Effector CD4-positive, alpha-beta T cell (primary cell): ENCODE results near the gene AUH.
"Not testable (repeated sequence)": the region's sequence is repeated elsewhere in the genome, so short reads cannot be mapped to it uniquely, and the experiment has no call there.

Source experiments
- DNase-seq: peaks from one replicate; pipeline ENCODE4 v3.0.0-alpha.2; 2020
- total RNA-seq: gene quantifications from one replicate; lab custom pipeline; 2026; lab: John Stamatoyannopoulos, UW

The AUH gene, protein sequence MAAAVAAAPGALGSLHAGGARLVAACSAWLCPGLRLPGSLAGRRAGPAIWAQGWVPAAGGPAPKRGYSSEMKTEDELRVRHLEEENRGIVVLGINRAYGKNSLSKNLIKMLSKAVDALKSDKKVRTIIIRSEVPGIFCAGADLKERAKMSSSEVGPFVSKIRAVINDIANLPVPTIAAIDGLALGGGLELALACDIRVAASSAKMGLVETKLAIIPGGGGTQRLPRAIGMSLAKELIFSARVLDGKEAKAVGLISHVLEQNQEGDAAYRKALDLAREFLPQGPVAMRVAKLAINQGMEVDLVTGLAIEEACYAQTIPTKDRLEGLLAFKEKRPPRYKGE
- 15.9 reads per million, percentile 42 among the genes with 10 or more reads in this experiment for total RNA-seq

DNA sequence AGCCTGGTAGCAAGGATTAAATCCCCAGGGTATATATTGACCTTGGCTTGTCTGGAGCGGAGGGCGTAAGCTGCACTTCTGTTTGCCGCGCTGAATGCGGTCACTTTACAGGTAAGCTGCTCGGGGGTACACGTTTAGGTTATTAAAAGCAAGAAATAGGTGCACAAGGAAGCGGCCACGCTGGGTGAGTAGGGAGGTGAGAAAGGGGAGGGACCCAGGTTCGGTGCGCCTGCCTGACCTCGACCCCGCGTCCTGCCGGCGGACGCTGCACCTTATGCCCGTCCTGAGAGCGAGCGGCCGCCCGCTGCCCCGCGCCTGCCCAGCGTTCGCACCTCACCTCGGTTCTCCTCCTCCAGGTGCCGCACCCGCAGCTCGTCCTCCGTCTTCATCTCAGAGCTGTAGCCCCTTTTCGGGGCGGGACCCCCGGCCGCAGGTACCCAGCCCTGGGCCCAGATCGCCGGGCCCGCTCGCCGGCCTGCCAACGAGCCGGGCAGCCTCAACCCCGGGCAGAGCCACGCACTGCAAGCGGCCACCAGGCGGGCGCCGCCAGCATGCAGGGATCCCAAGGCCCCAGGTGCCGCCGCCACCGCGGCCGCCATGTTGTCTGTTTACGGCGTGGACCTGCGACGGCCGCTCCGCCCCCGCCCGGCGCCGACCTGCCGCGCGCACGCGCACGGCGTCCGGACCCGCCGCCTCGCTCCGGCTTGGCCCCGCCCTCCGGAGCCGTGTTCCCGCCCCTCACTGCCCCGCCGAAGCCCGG, at the start of gene AUH:
Gene AUH, minus strand, starts transcription at position 628 of the 760 bp plus-strand sequence. Its CDS starts 29 bp downstream, at position 599.
- DNase-seq = peak; percentile 79

GRCh38 chr9:91411096-91411771, 49.5 kb upstream of the AUH start:
- no peak for DNase-seq

- no peak for DNase-seq
These were observed 48.4 kb upstream of the AUH start for GRCh38 chr9:91410161-91410560.

DNA sequence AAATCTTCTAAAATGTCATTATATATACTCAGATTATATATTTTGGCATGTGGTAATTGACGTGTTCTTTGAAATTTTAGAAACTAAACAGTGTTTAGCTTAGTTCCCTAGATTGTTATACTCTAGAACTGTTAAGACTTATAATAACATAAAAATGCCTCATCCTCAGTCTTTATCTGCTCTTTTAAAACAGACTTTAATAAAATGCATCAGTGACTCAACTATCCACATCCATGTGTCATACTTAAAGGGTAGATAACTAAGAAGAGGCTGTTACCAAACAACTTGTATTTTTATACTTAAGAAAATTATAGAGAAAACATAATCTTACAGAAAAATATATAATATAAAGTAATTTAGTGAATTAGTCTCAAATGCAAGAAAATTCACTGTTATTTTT, 46.8 kb upstream of the AUH start:
- DNase-seq = no peak

GRCh38 chr9:91407580-91408318, 46.0 kb upstream of the AUH start:
- no peak for DNase-seq

DNA sequence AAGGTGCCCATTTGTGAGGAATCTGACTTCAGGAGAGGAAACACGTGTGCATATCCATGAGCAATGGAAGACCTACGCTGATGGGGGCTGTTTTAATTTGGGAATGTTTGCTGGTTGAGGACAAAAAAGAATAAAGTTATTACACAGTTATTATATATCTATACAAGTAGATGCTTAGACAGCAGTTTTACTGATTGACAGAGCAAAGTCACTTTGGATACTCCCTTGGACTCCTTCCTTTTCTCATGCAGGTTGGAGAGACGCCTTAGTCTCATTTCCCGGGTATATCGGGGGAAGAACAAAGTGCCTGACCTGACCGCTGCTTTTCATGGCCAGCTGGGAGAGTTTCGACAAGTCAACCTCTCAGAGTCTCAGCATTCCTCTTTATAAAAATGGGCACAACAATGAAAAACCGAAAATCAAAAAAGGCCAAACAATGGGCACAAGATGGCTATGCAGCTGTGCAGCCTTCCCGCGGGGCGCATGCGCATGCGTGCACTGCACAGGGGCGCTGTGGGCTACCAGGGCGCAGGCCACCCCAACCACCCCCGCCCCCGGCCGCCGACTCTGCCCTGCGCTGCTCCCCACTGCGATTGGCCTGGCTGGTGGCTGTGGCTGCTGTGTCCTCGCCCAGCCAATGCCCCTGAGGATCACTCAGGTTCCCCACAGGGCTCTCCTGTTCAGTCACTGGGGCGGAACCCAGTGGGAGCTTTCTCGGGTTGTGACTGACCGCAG, 43.8 kb upstream of the AUH start:
- no peak for DNase-seq

GRCh38 chr9:91403665-91404543, 42.2 kb upstream of the AUH start:
- DNase-seq = no peak

- no peak for DNase-seq
These were observed 37.2 kb upstream of the AUH start for GRCh38 chr9:91398926-91399325.

GRCh38 chr9:91395553-91396471, 34.1 kb upstream of the AUH start:
- DNase-seq = no peak

DNA sequence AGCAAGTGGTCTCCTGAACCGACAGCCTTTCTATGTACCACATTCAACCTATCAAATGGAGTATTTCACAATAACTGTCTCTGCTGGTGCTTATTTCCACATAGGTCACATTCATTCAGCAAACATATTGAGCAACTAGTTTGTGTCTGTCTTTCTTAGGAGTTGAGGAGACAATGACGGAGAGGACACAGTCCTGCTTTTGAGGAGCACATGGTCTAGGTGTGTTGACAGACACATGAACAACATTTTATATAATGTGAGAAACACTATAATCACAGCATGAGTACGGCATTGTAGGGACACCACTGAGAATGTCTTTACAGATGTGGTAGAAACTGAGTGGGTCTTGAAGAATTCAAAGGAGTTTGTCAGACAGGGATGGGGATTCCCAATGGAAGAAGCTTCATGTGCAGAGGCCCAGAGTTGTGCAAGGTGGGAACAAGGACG, 33.4 kb upstream of the AUH start:
- DNase-seq = no peak

DNA sequence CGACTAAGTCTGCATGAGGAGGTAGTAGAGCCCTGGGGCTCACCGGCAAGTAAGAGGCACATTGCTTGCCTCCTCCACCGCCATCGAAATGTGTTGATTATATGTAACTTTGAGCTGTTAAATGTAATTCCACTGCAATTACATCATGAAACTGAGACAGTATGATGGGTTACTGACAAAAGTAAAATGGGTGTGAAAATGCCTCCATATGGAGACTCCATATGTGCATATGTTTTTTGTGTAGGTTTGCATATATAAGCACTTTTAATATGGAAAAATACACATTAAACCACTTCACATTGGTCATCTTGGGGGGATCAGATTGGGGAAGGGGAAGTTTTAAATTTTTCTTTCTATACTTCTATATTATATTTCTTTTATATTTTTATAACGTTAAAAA, 32.1 kb upstream of the AUH start:
- no peak for DNase-seq

- DNase-seq = no peak
These were observed 30.7 kb upstream of the AUH start for GRCh38 chr9:91392435-91392834.

DNA sequence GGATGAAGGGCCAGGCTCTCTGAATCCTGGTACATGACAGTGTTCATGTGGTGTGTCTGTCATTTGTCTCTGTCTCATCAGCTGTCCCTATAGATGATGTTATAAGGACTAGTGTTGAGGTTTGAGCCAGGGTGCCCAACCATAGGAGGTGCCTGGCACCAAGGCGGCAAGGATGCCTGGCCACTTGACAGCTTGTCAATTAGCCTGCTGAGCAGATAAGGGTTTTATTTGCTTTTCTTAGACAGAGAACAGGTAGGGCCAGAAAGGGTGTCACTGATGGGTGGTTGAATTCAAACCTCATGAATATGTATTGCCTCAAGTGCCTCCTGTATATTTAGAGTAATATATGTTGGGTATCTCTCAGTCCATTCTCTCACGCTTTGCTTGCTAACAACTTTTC, 30.1 kb upstream of the AUH start:
- DNase-seq = no peak

DNA sequence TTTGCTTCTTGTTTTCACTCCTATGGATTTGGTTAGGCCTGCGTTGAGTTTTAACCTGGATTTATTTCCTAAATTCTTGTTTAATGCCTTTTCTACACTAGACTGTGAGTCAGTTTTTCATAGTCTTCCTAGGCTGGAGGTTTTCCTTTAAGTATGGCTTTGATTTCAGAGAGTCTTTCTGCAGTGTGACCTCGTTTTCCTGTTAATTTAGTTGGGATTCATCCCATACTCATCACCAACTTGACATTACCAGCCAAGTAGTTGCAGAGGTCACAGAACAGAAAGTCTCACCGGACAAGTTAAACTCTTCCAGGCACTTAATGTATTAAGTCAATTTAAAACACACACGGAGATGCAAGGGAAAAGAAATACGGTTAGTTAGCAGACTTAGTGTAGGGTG, 29.7 kb upstream of the AUH start:
- DNase-seq = no peak

DNA sequence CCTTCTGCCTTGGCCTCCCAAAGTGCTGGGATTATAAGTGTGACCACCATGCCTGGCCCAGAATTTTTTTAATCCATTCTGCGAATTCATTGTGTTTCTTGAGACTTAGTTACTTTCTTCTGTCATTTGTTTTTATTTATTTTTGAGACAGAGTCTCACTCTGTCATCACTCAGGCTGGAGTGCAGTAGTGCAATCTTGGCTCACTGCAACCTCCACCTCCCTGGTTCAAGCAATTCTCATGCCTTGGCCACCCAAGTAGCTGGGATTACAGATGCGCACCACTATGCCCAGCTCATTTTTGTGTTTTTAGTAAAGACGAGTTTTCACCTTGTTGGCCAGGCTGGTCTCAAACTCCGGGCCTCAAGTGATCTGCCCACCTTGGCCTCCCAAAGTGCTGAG, 28.0 kb upstream of the AUH start:
- DNase-seq = not testable (repeated sequence)

GRCh38 chr9:91386765-91387164, 25.0 kb upstream of the AUH start:
- DNase-seq = no peak

- DNase-seq = no peak
These were observed 23.2 kb upstream of the AUH start for GRCh38 chr9:91384954-91385353.

GRCh38 chr9:91383577-91383976, 21.9 kb upstream of the AUH start:
- no peak for DNase-seq

GRCh38 chr9:91382298-91382697, 20.6 kb upstream of the AUH start:
- no peak for DNase-seq

- DNase-seq = no peak
These were observed 17.7 kb upstream of the AUH start for GRCh38 chr9:91379426-91379825.
